HEK293 (cell line): ENCODE data around the gene HADHB.
A peak's percentile ranks its signal among the peaks of the same experiment; 100 is the strongest.

Experiments used
- BCL11A ChIP-seq: fragments of 450-650 bp; formaldehyde crosslinking; IDR thresholded peaks from 2 replicates; pipeline ENCODE4 v1.5.1; 2016; ENCODE audit warnings: low read depth, missing biosample characterization, missing genetic modification characterization
- HOXD13 ChIP-seq: sonication (generic); formaldehyde crosslinking; IDR thresholded peaks from 2 replicates; pipeline ENCODE4 v1.8.0; 2022; ENCODE audit warnings: missing genetic modification reagents, borderline replicate concordance
- IKZF3 ChIP-seq: fragments of 450-650 bp; IDR thresholded peaks from 2 replicates; pipeline ENCODE4 v1.5.0; 2018; ENCODE audit warnings: missing biosample characterization, mild to moderate bottlenecking, missing genetic modification characterization, moderate library complexity
- MZF1 ChIP-seq: fragments of 450-650 bp; formaldehyde crosslinking; IDR thresholded peaks from 2 replicates; pipeline ENCODE4 v1.5.1; 2017; ENCODE audit warnings: missing biosample characterization, missing genetic modification characterization, borderline replicate concordance
- PRDM10 ChIP-seq: fragments of 450-650 bp; formaldehyde crosslinking; IDR thresholded peaks from 2 replicates; pipeline ENCODE4 v1.5.1; 2016; ENCODE audit warnings: missing biosample characterization, missing genetic modification characterization
- YY1 ChIP-seq: fragments of 450-650 bp; formaldehyde crosslinking; IDR thresholded peaks from 2 replicates; pipeline ENCODE4 v1.5.1; 2018; ENCODE audit warnings: missing biosample characterization, missing genetic modification characterization
- ZBTB49 ChIP-seq: fragments of 450-650 bp; formaldehyde crosslinking; IDR thresholded peaks from 2 replicates; pipeline ENCODE4 v1.5.1; 2016; ENCODE audit warnings: missing biosample characterization, missing genetic modification characterization, low read depth
- ZNF121 ChIP-seq: fragments of 450-650 bp; formaldehyde crosslinking; IDR thresholded peaks from 2 replicates; pipeline ENCODE4 v1.5.1; 2016; ENCODE audit warnings: missing biosample characterization, missing genetic modification characterization
- ZNF221 ChIP-seq: fragments of 450-650 bp; formaldehyde crosslinking; IDR thresholded peaks from 2 replicates; pipeline ENCODE4 v1.5.1; 2017; ENCODE audit warnings: missing biosample characterization, missing genetic modification characterization, borderline replicate concordance
- ZNF280C ChIP-seq: fragments of 450-650 bp; formaldehyde crosslinking; IDR thresholded peaks from 2 replicates; pipeline ENCODE4 v1.5.1; 2016; ENCODE audit warnings: missing biosample characterization, missing genetic modification characterization
- ZNF292 ChIP-seq: fragments of 450-650 bp; formaldehyde crosslinking; IDR thresholded peaks from 2 replicates; pipeline ENCODE4 v1.5.1; 2016; ENCODE audit warnings: low read depth, missing biosample characterization, missing genetic modification characterization, borderline replicate concordance
- ZNF548 ChIP-seq: fragments of 450-650 bp; formaldehyde crosslinking; IDR thresholded peaks from 2 replicates; pipeline ENCODE4 v1.5.1; 2016; ENCODE audit warnings: missing biosample characterization, missing genetic modification characterization
- ZNF558 ChIP-seq: fragments of 450-650 bp; formaldehyde crosslinking; IDR thresholded peaks from 2 replicates; pipeline ENCODE4 v1.5.1; 2016; ENCODE audit warnings: missing biosample characterization, missing genetic modification characterization
- ZNF560 ChIP-seq: fragments of 450-650 bp; formaldehyde crosslinking; IDR thresholded peaks from 2 replicates; pipeline ENCODE4 v1.5.1; 2017; ENCODE audit warnings: missing biosample characterization, missing genetic modification characterization, borderline replicate concordance
- ZNF585B ChIP-seq: fragments of 450-650 bp; formaldehyde crosslinking; IDR thresholded peaks from 2 replicates; pipeline ENCODE4 v1.5.1; 2016; ENCODE audit warnings: missing biosample characterization, missing genetic modification characterization
- ZNF600 ChIP-seq: fragments of 450-650 bp; formaldehyde crosslinking; IDR thresholded peaks from 2 replicates; pipeline ENCODE4 v1.5.1; 2016; ENCODE audit warnings: missing biosample characterization, missing genetic modification characterization
- ZNF624 ChIP-seq: fragments of 450-650 bp; formaldehyde crosslinking; IDR thresholded peaks from 2 replicates; pipeline ENCODE4 v1.5.1; 2017; ENCODE audit warnings: missing biosample characterization, missing genetic modification characterization
- ZNF629 ChIP-seq: fragments of 450-650 bp; formaldehyde crosslinking; IDR thresholded peaks from 2 replicates; pipeline ENCODE4 v1.5.1; 2017; ENCODE audit warnings: missing biosample characterization, missing genetic modification characterization
- ZNF658 ChIP-seq: fragments of 450-650 bp; formaldehyde crosslinking; IDR thresholded peaks from 2 replicates; pipeline ENCODE4; 2016; ENCODE audit warnings: missing biosample characterization, missing genetic modification characterization
- ZNF704 ChIP-seq: fragments of 450-650 bp; formaldehyde crosslinking; IDR thresholded peaks from 2 replicates; pipeline ENCODE4 v1.5.1; 2016; ENCODE audit warnings: missing biosample characterization, missing genetic modification characterization
- ZNF768 ChIP-seq: fragments of 450-650 bp; formaldehyde crosslinking; IDR thresholded peaks from 2 replicates; pipeline ENCODE4 v1.5.1; 2018; ENCODE audit warnings: missing biosample characterization, mild to moderate bottlenecking, missing genetic modification characterization
- ZNF776 ChIP-seq: fragments of 450-650 bp; formaldehyde crosslinking; IDR thresholded peaks from 2 replicates; pipeline ENCODE4 v1.5.0; 2017; ENCODE audit warnings: missing biosample characterization, missing genetic modification characterization, borderline replicate concordance
- ZNF777 ChIP-seq: fragments of 450-650 bp; formaldehyde crosslinking; IDR thresholded peaks from 2 replicates; pipeline ENCODE4 v1.5.1; 2017; ENCODE audit warnings: missing biosample characterization, missing genetic modification characterization, borderline replicate concordance
- ZNF791 ChIP-seq: fragments of 450-650 bp; formaldehyde crosslinking; IDR thresholded peaks from 2 replicates; pipeline ENCODE4 v1.5.1; 2016; ENCODE audit warnings: missing biosample characterization, missing genetic modification characterization
- ZNF843 ChIP-seq: fragments of 450-650 bp; formaldehyde crosslinking; IDR thresholded peaks from 2 replicates; pipeline ENCODE4 v1.5.1; 2016; ENCODE audit warnings: missing biosample characterization, missing genetic modification characterization
- TF ChIP-seq, protein P1 (sequence below): fragments of 450-650 bp; formaldehyde crosslinking; IDR thresholded peaks from 2 replicates; pipeline ENCODE4 v1.5.1; 2016; ENCODE audit warnings: missing biosample characterization, missing genetic modification characterization
- TF ChIP-seq, protein P2 (sequence below): fragments of 450-650 bp; formaldehyde crosslinking; IDR thresholded peaks from 2 replicates; pipeline ENCODE4 v1.5.1; 2017; ENCODE audit warnings: missing biosample characterization, mild to moderate bottlenecking, missing genetic modification characterization, moderate library complexity

Gene HADHB

GRCh38 chr2:26244309-26245230, at the start of gene HADHB, which contains the start of gene HADHA (continued):
- TF ChIP-seq ZNF777 (tag by site-specific recombination) (no peak; the same call in 1 of the 2 replicates), ZBTB49 (tag by site-specific recombination) (no peak), ZNF624 (tag by site-specific recombination) (no peak), ZNF776 (no peak), HOXD13 (CRISPR knock-in tag) (no peak), IKZF3 (tag by site-specific recombination) (no peak), BCL11A (tag by site-specific recombination) (0 out of 2 replicates have a peak, but pooled peaks have one; percentile 35), ZNF791 (tag by site-specific recombination) (no peak), ZNF768 (no peak), PRDM10 (no peak; the same call in 1 of the 2 replicates), ZNF560 (tag by site-specific recombination) (no peak), ZNF843 (tag by site-specific recombination) (no peak), ZNF600 (tag by site-specific recombination) (peak; percentile 85), ZNF704 (tag by site-specific recombination) (no peak), ZNF629 (peak; percentile 49), ZNF548 (tag by site-specific recombination) (no peak), ZNF280C (tag by site-specific recombination) (no peak), MZF1 (tag by site-specific recombination) (no peak), ZNF658 (tag by site-specific recombination) (no peak), YY1 (peak; percentile 69), ZNF292 (tag by site-specific recombination) (no peak), ZNF221 (tag by site-specific recombination) (no peak), ZNF585B (tag by site-specific recombination) (no peak), ZNF558 (no peak), ZNF121 (tag by site-specific recombination) (no peak)
- TF ChIP-seq, protein P1, sequence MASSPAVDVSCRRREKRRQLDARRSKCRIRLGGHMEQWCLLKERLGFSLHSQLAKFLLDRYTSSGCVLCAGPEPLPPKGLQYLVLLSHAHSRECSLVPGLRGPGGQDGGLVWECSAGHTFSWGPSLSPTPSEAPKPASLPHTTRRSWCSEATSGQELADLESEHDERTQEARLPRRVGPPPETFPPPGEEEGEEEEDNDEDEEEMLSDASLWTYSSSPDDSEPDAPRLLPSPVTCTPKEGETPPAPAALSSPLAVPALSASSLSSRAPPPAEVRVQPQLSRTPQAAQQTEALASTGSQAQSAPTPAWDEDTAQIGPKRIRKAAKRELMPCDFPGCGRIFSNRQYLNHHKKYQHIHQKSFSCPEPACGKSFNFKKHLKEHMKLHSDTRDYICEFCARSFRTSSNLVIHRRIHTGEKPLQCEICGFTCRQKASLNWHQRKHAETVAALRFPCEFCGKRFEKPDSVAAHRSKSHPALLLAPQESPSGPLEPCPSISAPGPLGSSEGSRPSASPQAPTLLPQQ (tag by site-specific recombination) = peak; percentile 51; the same call in 1 of the 2 replicates
- TF ChIP-seq, protein P2, sequence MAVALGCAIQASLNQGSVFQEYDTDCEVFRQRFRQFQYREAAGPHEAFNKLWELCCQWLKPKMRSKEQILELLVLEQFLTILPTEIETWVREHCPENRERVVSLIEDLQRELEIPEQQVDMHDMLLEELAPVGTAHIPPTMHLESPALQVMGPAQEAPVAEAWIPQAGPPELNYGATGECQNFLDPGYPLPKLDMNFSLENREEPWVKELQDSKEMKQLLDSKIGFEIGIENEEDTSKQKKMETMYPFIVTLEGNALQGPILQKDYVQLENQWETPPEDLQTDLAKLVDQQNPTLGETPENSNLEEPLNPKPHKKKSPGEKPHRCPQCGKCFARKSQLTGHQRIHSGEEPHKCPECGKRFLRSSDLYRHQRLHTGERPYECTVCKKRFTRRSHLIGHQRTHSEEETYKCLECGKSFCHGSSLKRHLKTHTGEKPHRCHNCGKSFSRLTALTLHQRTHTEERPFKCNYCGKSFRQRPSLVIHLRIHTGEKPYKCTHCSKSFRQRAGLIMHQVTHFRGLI (tag by site-specific recombination) = no peak
